ENCODE results near the gene TTLL3. TPM values are rescaled to one million over a fixed set of nuclear protein-coding genes. Genes with fewer than 3 reads are reported as not detected.

TTLL3 gene
- total and polyA plus RNA-seq, 2 of the 4 experiments (the other 2 are of a cell fraction) = 6.8 to 43.4 TPM

DNA sequence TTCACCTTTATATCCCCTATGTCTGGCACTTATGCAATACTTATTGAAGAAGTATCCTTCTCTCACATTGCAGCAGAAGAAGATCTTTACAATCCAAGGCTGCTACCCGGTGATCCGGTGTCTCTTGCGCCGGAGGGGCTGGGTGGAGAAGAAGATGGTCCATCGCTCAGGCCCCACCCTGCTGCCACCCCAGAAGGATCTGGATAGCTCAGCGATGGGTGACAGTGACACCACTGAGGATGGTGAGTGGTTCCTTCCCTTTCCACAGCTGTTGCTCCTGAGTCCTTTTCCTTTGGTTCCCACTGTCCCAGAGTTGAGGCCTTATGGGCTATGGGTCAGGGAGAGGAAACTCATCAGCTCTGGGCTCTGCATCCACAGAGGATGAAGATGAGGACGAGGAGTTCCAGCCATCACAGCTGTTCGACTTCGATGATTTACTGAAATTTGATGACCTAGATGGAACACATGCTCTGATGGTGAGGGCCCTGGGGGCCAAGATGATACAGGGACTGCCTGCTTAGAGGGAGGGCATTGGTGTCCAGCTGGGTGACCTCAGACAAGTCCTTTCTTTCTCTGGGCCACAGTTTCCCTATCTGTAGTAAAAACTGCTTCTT lies 2.9 kb downstream of the TTLL3 start:
- H2BK15ac ChIP-seq (ENCODE audit: low read depth, low read length) = no peak overlapping the region
- H4K91ac ChIP-seq (ENCODE audit: insufficient read depth, low read depth, low read length) = no peak overlapping the region
- no peak overlapping the region for H2BK5ac ChIP-seq (ENCODE audit: low read depth, low read length, poor library complexity, severe bottlenecking)
- H3K36me3 ChIP-seq (ENCODE audit: control insufficient read depth, insufficient read depth, low read length) = peaks cover 9% of the 10 kb centered on the region
- no peak overlapping the region for H3K14ac ChIP-seq (replicated peaks; ENCODE audit: low read depth, low read length)
- H3K79me1 ChIP-seq (ENCODE audit: low read depth in 1 of 2, low read length in 2 of 2) = peaks cover 0 to 8% of the 10 kb centered on the region in 2 experiments; a peak in 1 of 4 replicates
- in situ Hi-C loops (cut with MboI; ENCODE audit: low sequenced_read_pairs) (no loop called here), intact Hi-C loops (cut with micrococcal nuclease) (no loop called here), dilution Hi-C loops (cut with HindIII; ENCODE audit: low sequenced_read_pairs, unreplicated experiment) (no loop called here)
- DNase-seq (no peak), ATAC-seq (ENCODE audit: low read depth) (no peak)
- H3K9me1 ChIP-seq (ENCODE audit: insufficient read depth, low read length) = peaks cover 4% of the 10 kb centered on the region
- WGBS, 2 experiments (ENCODE audit: extremely low coverage in 2 of 2, insufficient read length in 1 of 2) = 90% methylated on average over 8 of the region's 9 CpGs; no CpG with 5 or more reads in 1 of the 2 experiments
- no peak overlapping the region for H3K4me2 ChIP-seq (ENCODE audit: low read depth, low read length)
- H4K20me1 ChIP-seq (ENCODE audit: insufficient read depth, low read length) = peaks cover 8% of the 10 kb centered on the region
- no peak overlapping the region for H3K56ac ChIP-seq (ENCODE audit: extremely low read depth, insufficient read depth, low read length)
- no TSS peak for BruUV-seq (replicated peaks)
- ChIA-PET POLR2A (ENCODE audit: unreplicated experiment) (no interaction called here), CTCF (no interaction called here)
- no peak overlapping the region for H3K18ac ChIP-seq (ENCODE audit: low read depth, low read length)
- no peak overlapping the region for H2AK5ac ChIP-seq (ENCODE audit: low read depth, low read length)
- H4K8ac ChIP-seq (ENCODE audit: low read depth in 2 of 2, low read length in 2 of 2) = no peak overlapping the region
- no peak overlapping the region for H3K27ac ChIP-seq (ENCODE audit: insufficient read depth, low read length)
- peaks cover 7% of the 10 kb centered on the region for H3K4me1 ChIP-seq (ENCODE audit: control insufficient read depth, insufficient read depth, low read length)
- no peak overlapping the region for H2AK9ac ChIP-seq (replicated peaks; ENCODE audit: low read depth, low read length, poor library complexity)
- H3K9ac ChIP-seq (ENCODE audit: low read depth, low read length) = no peak overlapping the region
- no peak overlapping the region for H2AFZ ChIP-seq (replicated peaks; ENCODE audit: low read length, poor library complexity)
- H3K4me3 ChIP-seq (ENCODE audit: insufficient read depth, low read depth, low read length) = no peak overlapping the region
- no peak overlapping the region for H3K4ac ChIP-seq (ENCODE audit: low read depth, low read length)
- H3K9me3 ChIP-seq (ENCODE audit: control insufficient read depth, insufficient read depth, low read length) = no peaks in the 10 kb centered on the region
- no peak overlapping the region for H2BK120ac ChIP-seq (ENCODE audit: low read depth, low read length)
- H3K27me3 ChIP-seq (ENCODE audit: control insufficient read depth, insufficient read depth, low read length) = no peaks in the 10 kb centered on the region
- no peak overlapping the region for H2BK20ac ChIP-seq (ENCODE audit: low read depth, low read length)
- H4K5ac ChIP-seq (ENCODE audit: low read depth, low read length) = no peak overlapping the region
- TF ChIP-seq NFE2L2 (IDR thresholded peaks at IDR 0.05; ENCODE audit: low read depth, low read length) = no peak
- no peak for TF ChIP-seq FOS (IDR thresholded peaks at IDR 0.05; ENCODE audit: low read depth, low read length)
- no peak for TF ChIP-seq RCOR1 (IDR thresholded peaks at IDR 0.05; ENCODE audit: insufficient replicate concordance, low read length)
- TF ChIP-seq, protein P1, sequence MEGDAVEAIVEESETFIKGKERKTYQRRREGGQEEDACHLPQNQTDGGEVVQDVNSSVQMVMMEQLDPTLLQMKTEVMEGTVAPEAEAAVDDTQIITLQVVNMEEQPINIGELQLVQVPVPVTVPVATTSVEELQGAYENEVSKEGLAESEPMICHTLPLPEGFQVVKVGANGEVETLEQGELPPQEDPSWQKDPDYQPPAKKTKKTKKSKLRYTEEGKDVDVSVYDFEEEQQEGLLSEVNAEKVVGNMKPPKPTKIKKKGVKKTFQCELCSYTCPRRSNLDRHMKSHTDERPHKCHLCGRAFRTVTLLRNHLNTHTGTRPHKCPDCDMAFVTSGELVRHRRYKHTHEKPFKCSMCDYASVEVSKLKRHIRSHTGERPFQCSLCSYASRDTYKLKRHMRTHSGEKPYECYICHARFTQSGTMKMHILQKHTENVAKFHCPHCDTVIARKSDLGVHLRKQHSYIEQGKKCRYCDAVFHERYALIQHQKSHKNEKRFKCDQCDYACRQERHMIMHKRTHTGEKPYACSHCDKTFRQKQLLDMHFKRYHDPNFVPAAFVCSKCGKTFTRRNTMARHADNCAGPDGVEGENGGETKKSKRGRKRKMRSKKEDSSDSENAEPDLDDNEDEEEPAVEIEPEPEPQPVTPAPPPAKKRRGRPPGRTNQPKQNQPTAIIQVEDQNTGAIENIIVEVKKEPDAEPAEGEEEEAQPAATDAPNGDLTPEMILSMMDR (conservative IDR thresholded peaks at IDR 0.05; ENCODE audit: low read depth, low read length) = no peak
- TF ChIP-seq MAFK (IDR thresholded peaks at IDR 0.05; ENCODE audit: low read depth, low read length) = no peak
- TF ChIP-seq MXI1 (IDR thresholded peaks at IDR 0.05; ENCODE audit: borderline replicate concordance, low read depth, low read length) = no peak
- TF ChIP-seq POLR2A (IDR thresholded peaks at IDR 0.05; ENCODE audit: low read depth, low read length) = no peak
- TF ChIP-seq CEBPB (IDR thresholded peaks at IDR 0.05; ENCODE audit: low read depth, low read length) = no peak
- TF ChIP-seq SMC3 (IDR thresholded peaks at IDR 0.05; ENCODE audit: low read depth, low read length) = no peak
- no peak for TF ChIP-seq RFX5 (IDR thresholded peaks at IDR 0.05; ENCODE audit: low read depth, low read length)
- TF ChIP-seq, protein P2, sequence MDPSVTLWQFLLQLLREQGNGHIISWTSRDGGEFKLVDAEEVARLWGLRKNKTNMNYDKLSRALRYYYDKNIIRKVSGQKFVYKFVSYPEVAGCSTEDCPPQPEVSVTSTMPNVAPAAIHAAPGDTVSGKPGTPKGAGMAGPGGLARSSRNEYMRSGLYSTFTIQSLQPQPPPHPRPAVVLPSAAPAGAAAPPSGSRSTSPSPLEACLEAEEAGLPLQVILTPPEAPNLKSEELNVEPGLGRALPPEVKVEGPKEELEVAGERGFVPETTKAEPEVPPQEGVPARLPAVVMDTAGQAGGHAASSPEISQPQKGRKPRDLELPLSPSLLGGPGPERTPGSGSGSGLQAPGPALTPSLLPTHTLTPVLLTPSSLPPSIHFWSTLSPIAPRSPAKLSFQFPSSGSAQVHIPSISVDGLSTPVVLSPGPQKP (IDR thresholded peaks at IDR 0.05; ENCODE audit: borderline replicate concordance, low read depth, low read length) = no peak
- no peak for TF ChIP-seq RAD21 (IDR thresholded peaks at IDR 0.05; ENCODE audit: low read length)
- TF ChIP-seq BHLHE40 (IDR thresholded peaks at IDR 0.05; ENCODE audit: low read depth, low read length) = no peak
- no peak for TF ChIP-seq MAZ (IDR thresholded peaks at IDR 0.05; ENCODE audit: borderline replicate concordance, low read depth, low read length)
- TF ChIP-seq, protein P3, sequence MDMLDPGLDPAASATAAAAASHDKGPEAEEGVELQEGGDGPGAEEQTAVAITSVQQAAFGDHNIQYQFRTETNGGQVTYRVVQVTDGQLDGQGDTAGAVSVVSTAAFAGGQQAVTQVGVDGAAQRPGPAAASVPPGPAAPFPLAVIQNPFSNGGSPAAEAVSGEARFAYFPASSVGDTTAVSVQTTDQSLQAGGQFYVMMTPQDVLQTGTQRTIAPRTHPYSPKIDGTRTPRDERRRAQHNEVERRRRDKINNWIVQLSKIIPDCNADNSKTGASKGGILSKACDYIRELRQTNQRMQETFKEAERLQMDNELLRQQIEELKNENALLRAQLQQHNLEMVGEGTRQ (IDR thresholded peaks at IDR 0.05; ENCODE audit: low read depth, low read length) = no peak
- TF ChIP-seq CHD1 (IDR thresholded peaks at IDR 0.05; ENCODE audit: low read depth, low read length) = no peak
- H3K23ac ChIP-seq (ENCODE audit: low read depth, low read length) = no peak overlapping the region
